ENCODE data around the gene CUBN.

CUBN gene

DNA sequence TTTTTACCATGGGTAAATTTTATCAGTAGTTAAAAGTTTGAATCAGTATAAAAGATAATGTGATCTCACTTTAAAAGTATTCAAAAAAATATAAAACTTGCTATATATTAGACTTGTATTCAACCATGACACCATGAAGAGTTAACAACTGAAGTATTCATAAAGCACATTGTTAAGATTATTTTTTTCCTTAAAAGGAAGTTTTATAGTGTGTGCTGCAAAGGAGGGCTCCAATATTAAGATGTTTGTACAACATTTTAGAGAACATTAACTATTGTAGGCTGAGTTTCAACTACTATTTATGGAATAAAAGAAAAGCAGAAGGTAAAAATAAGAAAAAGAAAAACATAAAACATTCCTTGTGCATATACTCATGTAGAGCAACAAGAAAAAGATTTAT lies 24.5 kb upstream of the CUBN start:
- Histone ChIP-seq H3K9ac (ENCODE audit: insufficient read length, low read depth) (no peak overlapping the region), H3K36me3 (ENCODE audit: insufficient read depth, insufficient read length, low read length) (no peaks in the 10 kb centered on the region), H3K4me3 (ENCODE audit: insufficient read length, low read depth) (no peak overlapping the region), H3K27me3 (ENCODE audit: insufficient read depth, insufficient read length) (no peaks in the 10 kb centered on the region), H3K4me1 (ENCODE audit: insufficient read depth, insufficient read length) (no peaks in the 10 kb centered on the region), H3K9me3 (ENCODE audit: insufficient read depth, low read length) (no peaks in the 10 kb centered on the region)
- TF ChIP-seq SUZ12 (IDR thresholded peaks at IDR 0.05; ENCODE audit: extremely low read depth, insufficient read depth, insufficient read length) (no peak), YY1 (IDR thresholded peaks at IDR 0.05; ENCODE audit: insufficient read depth, insufficient read length) (no peak), ZNF274 (IDR thresholded peaks at IDR 0.05; ENCODE audit: low read depth, low read length) (no peak)
- no peak for DNase-seq (ENCODE audit: low read depth, low spot score)

DNA sequence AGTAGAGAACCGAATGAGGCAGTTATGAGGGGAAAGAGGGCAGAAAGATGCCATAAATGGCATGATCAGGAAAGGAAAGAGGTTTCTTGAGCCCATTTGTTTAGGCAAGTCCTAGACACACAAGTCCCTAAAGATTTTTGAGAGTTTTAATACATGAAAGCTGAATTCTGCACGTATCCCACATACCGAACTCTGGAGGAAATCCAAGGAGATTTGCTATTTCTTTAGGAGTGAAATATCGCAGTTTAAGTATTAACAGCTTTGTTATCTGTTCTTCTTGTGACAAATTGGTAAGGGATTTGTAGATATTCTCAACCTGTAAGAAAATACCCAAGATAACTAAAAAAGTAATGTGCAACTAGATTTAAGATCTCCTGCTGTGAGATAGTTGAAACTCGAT lies 23.7 kb upstream of the CUBN start:
- no peak for DNase-seq (ENCODE audit: low read depth, low spot score)
- H3K4me1 ChIP-seq (ENCODE audit: insufficient read depth, insufficient read length): no peaks in the 10 kb centered on the region
- no peaks in the 10 kb centered on the region for H3K36me3 ChIP-seq (ENCODE audit: insufficient read depth, insufficient read length, low read length)
- TF ChIP-seq YY1 (IDR thresholded peaks at IDR 0.05; ENCODE audit: insufficient read depth, insufficient read length) (no peak), SUZ12 (IDR thresholded peaks at IDR 0.05; ENCODE audit: extremely low read depth, insufficient read depth, insufficient read length) (no peak), ZNF274 (IDR thresholded peaks at IDR 0.05; ENCODE audit: low read depth, low read length) (no peak)
- no peaks in the 10 kb centered on the region for H3K9me3 ChIP-seq (ENCODE audit: insufficient read depth, low read length)
- H3K9ac ChIP-seq (ENCODE audit: insufficient read length, low read depth): no peak overlapping the region
- H3K27me3 ChIP-seq (ENCODE audit: insufficient read depth, insufficient read length): no peaks in the 10 kb centered on the region
- no peak overlapping the region for H3K4me3 ChIP-seq (ENCODE audit: insufficient read length, low read depth)

DNA sequence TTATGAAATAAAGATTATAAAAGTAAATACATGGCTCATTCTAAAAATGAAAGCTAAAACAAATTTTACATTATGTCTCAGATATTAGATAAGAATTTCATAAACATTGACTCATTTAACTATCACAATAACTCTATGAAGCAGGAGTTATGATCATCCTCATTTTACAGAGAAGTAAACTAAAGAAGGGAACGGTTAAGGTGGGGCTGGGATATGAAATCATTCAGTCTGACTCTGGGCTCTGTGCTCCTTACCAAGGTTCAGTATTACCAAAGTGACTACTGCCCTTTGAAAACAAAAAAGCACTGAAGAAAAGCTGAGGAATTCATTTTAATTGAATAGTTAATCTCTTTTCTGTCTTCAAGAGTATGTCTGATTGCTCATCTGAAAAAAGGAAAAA lies 22.1 kb upstream of the CUBN start:
- H3K4me3 ChIP-seq (ENCODE audit: insufficient read length, low read depth): no peak overlapping the region
- no peak for TF ChIP-seq ZNF274 (IDR thresholded peaks at IDR 0.05; ENCODE audit: low read depth, low read length)
- no peaks in the 10 kb centered on the region for H3K4me1 ChIP-seq (ENCODE audit: insufficient read depth, insufficient read length)
- H3K9ac ChIP-seq (ENCODE audit: insufficient read length, low read depth): no peak overlapping the region
- H3K36me3 ChIP-seq (ENCODE audit: insufficient read depth, insufficient read length, low read length): peaks cover 2% of the 10 kb centered on the region
- H3K9me3 ChIP-seq (ENCODE audit: insufficient read depth, low read length): no peaks in the 10 kb centered on the region
- no peak for DNase-seq (ENCODE audit: low read depth, low spot score)
- H3K27me3 ChIP-seq (ENCODE audit: insufficient read depth, insufficient read length): no peaks in the 10 kb centered on the region

DNA sequence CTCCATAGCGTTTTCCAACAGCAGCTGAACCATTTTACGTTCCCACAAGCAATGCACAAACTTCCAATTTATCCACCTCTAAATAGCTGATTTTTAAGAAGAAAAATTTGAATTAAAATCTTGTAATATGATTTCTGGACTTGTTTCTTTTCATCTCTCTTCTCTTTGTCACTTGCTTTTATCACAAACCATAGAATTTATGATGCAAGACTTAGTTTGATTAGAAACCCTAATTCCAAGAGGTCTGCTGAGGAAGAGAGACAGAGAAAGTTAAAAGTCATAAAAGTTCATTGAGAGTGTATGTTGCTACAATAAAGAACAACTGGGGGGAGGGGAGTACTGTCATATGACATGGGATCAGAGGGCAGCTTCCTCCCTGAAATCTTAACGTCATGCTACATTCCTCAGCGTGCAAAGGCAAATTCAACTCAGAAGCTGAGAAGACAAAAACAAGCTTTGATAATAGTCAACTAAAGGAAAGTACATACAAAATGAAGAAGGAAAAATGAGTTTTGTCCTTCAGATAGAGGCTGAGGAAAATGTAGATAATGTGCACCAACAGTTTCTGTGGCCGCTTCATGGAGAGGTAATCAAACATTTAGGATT lies 18.4 kb upstream of the CUBN start:
- no peak overlapping the region for H3K9ac ChIP-seq (ENCODE audit: insufficient read length, low read depth)
- no peak overlapping the region for H3K4me3 ChIP-seq (ENCODE audit: insufficient read length, low read depth)
- H3K36me3 ChIP-seq (ENCODE audit: insufficient read depth, insufficient read length, low read length): peaks cover 2% of the 10 kb centered on the region
- DNase-seq (ENCODE audit: low read depth, low spot score): no peak
- no peak for TF ChIP-seq ZNF274 (IDR thresholded peaks at IDR 0.05; ENCODE audit: low read depth, low read length)
- no peak for TF ChIP-seq SUZ12 (IDR thresholded peaks at IDR 0.05; ENCODE audit: extremely low read depth, insufficient read depth, insufficient read length)
- no peak for TF ChIP-seq YY1 (IDR thresholded peaks at IDR 0.05; ENCODE audit: insufficient read depth, insufficient read length)
- no peaks in the 10 kb centered on the region for H3K9me3 ChIP-seq (ENCODE audit: insufficient read depth, low read length)
- H3K27me3 ChIP-seq (ENCODE audit: insufficient read depth, insufficient read length): no peaks in the 10 kb centered on the region
- H3K4me1 ChIP-seq (ENCODE audit: insufficient read depth, insufficient read length): no peaks in the 10 kb centered on the region

DNA sequence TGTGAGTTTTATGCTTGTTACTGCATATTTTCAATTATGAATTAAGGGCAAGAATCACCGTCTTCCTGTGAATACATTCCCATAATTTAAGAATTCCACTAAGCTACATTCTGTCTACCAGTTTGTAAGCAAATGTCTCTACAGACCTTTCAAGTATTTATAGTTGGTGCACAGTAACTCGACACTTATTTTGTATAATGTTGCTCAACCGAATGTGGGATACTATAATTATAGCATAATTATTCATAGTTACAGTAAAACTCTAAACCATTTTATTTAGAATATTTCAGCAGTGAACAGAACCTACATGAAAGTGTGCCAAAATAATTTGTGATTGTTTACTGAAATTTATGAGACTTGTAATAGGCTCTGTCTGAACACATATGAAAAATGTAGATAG lies 17.3 kb upstream of the CUBN start:
- TF ChIP-seq ZNF274 (IDR thresholded peaks at IDR 0.05; ENCODE audit: low read depth, low read length) (no peak), YY1 (IDR thresholded peaks at IDR 0.05; ENCODE audit: insufficient read depth, insufficient read length) (no peak), SUZ12 (IDR thresholded peaks at IDR 0.05; ENCODE audit: extremely low read depth, insufficient read depth, insufficient read length) (no peak)

DNA sequence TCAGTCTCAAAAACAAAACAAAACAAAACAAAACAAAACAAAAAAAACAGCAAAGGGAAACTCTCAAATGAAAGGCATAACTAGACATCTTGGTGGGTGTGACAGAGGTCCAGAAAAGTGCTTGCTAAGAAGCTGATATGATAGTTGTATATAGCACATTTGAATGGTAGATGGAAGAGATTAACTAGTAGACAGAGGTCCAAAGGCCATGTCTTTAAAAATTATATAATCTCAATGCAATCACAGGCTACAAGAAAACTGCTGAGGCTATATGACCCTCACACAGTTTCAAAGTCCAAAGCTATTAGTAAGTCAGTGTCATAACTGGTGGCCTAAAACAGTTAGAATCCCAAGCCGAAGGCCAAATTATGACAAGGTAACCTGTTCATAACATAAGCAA lies 15.6 kb upstream of the CUBN start:
- Histone ChIP-seq H3K9ac (ENCODE audit: insufficient read length, low read depth) (no peak overlapping the region), H3K4me1 (ENCODE audit: insufficient read depth, insufficient read length) (no peaks in the 10 kb centered on the region), H3K27me3 (ENCODE audit: insufficient read depth, insufficient read length) (no peaks in the 10 kb centered on the region), H3K36me3 (ENCODE audit: insufficient read depth, insufficient read length, low read length) (peaks cover 2% of the 10 kb centered on the region), H3K9me3 (ENCODE audit: insufficient read depth, low read length) (no peaks in the 10 kb centered on the region), H3K4me3 (ENCODE audit: insufficient read length, low read depth) (no peak overlapping the region)
- no peak for DNase-seq (ENCODE audit: low read depth, low spot score)
- TF ChIP-seq ZNF274 (IDR thresholded peaks at IDR 0.05; ENCODE audit: low read depth, low read length) (no peak), YY1 (IDR thresholded peaks at IDR 0.05; ENCODE audit: insufficient read depth, insufficient read length) (no peak), SUZ12 (IDR thresholded peaks at IDR 0.05; ENCODE audit: extremely low read depth, insufficient read depth, insufficient read length) (no peak)

More for the DNA sequence above, 17.3 kb upstream of the CUBN start:
- no peak overlapping the region for H3K4me3 ChIP-seq (ENCODE audit: insufficient read length, low read depth)
- no peak for DNase-seq (ENCODE audit: low read depth, low spot score)
- no peak overlapping the region for H3K9ac ChIP-seq (ENCODE audit: insufficient read length, low read depth)
- no peaks in the 10 kb centered on the region for H3K9me3 ChIP-seq (ENCODE audit: insufficient read depth, low read length)
- no peaks in the 10 kb centered on the region for H3K27me3 ChIP-seq (ENCODE audit: insufficient read depth, insufficient read length)
- H3K4me1 ChIP-seq (ENCODE audit: insufficient read depth, insufficient read length): no peaks in the 10 kb centered on the region
- peaks cover 2% of the 10 kb centered on the region for H3K36me3 ChIP-seq (ENCODE audit: insufficient read depth, insufficient read length, low read length)

DNA sequence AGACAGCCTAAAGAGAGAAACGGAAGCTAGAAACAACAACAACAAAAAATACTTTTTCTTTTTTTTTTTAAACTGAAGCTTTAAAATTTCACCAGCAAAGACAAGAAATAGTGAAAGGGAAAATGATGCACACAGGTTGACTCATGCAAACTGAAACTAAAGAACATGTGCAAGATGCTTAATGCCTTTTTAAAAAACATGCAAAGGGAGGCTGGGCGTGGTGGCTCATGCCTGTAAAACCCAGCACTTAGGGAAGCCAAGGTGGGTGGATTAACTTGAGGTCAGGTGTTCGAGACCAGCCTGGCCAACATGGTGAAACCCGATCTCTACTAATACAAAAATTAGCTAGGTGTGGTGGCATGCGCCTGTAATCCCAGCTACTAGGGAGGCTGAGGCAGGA lies 15.1 kb upstream of the CUBN start:
- H3K9ac ChIP-seq (ENCODE audit: insufficient read length, low read depth): no peak overlapping the region
- no peaks in the 10 kb centered on the region for H3K4me1 ChIP-seq (ENCODE audit: insufficient read depth, insufficient read length)
- H3K9me3 ChIP-seq (ENCODE audit: insufficient read depth, low read length): no peaks in the 10 kb centered on the region
- no peaks in the 10 kb centered on the region for H3K27me3 ChIP-seq (ENCODE audit: insufficient read depth, insufficient read length)
- H3K4me3 ChIP-seq (ENCODE audit: insufficient read length, low read depth): no peak overlapping the region
- H3K36me3 ChIP-seq (ENCODE audit: insufficient read depth, insufficient read length, low read length): peaks cover 2% of the 10 kb centered on the region
- TF ChIP-seq YY1 (IDR thresholded peaks at IDR 0.05; ENCODE audit: insufficient read depth, insufficient read length) (no peak), SUZ12 (IDR thresholded peaks at IDR 0.05; ENCODE audit: extremely low read depth, insufficient read depth, insufficient read length) (no peak), ZNF274 (IDR thresholded peaks at IDR 0.05; ENCODE audit: low read depth, low read length) (no peak)
- DNase-seq (ENCODE audit: low read depth, low spot score): no peak

Data from NT2/D1 (cell line).